ENCODE data around the gene DSCAM. TPM values are rescaled to one million over a fixed set of nuclear protein-coding genes. Genes with fewer than 3 reads are reported as not detected.

Gene DSCAM
- total RNA-seq, 1 donor from 2014 or later, result not detected

- Histone ChIP-seq H2AFZ (replicated peaks) (no peak overlapping the region), H3K9ac (no peak overlapping the region), H3K4me3 (no peak overlapping the region), H3K4me1 (no peaks in the 10 kb centered on the region), H3K36me3 (no peaks in the 10 kb centered on the region), H3K79me2 (ENCODE audit: low read depth) (no peaks in the 10 kb centered on the region), H4K20me1 (ENCODE audit: low read depth) (no peaks in the 10 kb centered on the region), H3K9me3 (ENCODE audit: low read depth) (no peaks in the 10 kb centered on the region), H3K27ac (no peak overlapping the region), H3K27me3 (peaks cover 4% of the 10 kb centered on the region), H3K4me2 (no peak overlapping the region), H3F3A (ENCODE audit: low read depth) (no peaks in the 10 kb centered on the region)
- peaks cover 2% of the 10 kb centered on the region for H3K4me1 Mint-ChIP-seq
- no peak overlapping the region for H3K4me3 Mint-ChIP-seq
- H3K36me3 Mint-ChIP-seq, result no peaks in the 10 kb centered on the region
- peaks cover 2% of the 10 kb centered on the region for H3K27me3 Mint-ChIP-seq (ENCODE audit: insufficient read depth, low read depth)
- H3K9me3 Mint-ChIP-seq, result peaks cover 19% of the 10 kb centered on the region
- H3K27ac Mint-ChIP-seq, result no peak overlapping the region
- DNase-seq (ENCODE audit: low spot score), result no peak
- no peak for TF ChIP-seq CTCF (IDR thresholded peaks at IDR 0.05)
Observed at GRCh38 chr21:39969691-39970364, 877.1 kb downstream of the DSCAM start.

- Mint-ChIP-seq H3K27me3 (ENCODE audit: insufficient read depth, low read depth) (peaks cover 2% of the 10 kb centered on the region), H3K36me3 (no peaks in the 10 kb centered on the region), H3K9me3 (peaks cover 21% of the 10 kb centered on the region), H3K27ac (no peak overlapping the region), H3K4me3 (no peak overlapping the region), H3K4me1 (peaks cover 2% of the 10 kb centered on the region)
- DNase-seq (ENCODE audit: low spot score), result no peak
- Histone ChIP-seq H3F3A (ENCODE audit: low read depth) (no peaks in the 10 kb centered on the region), H3K36me3 (no peaks in the 10 kb centered on the region), H3K4me3 (no peak overlapping the region), H2AFZ (replicated peaks) (no peak overlapping the region), H3K27me3 (no peaks in the 10 kb centered on the region), H3K4me2 (no peak overlapping the region), H3K9me3 (ENCODE audit: low read depth) (no peaks in the 10 kb centered on the region), H3K79me2 (ENCODE audit: low read depth) (no peaks in the 10 kb centered on the region), H4K20me1 (ENCODE audit: low read depth) (no peaks in the 10 kb centered on the region), H3K9ac (no peak overlapping the region), H3K27ac (no peak overlapping the region), H3K4me1 (no peaks in the 10 kb centered on the region)
- peak; percentile 12 for TF ChIP-seq CTCF (IDR thresholded peaks at IDR 0.05)
- no peak for TF ChIP-seq EZH2 (IDR thresholded peaks at IDR 0.05)
Observed at GRCh38 chr21:39968010-39968409, 878.9 kb downstream of the DSCAM start.

DNA sequence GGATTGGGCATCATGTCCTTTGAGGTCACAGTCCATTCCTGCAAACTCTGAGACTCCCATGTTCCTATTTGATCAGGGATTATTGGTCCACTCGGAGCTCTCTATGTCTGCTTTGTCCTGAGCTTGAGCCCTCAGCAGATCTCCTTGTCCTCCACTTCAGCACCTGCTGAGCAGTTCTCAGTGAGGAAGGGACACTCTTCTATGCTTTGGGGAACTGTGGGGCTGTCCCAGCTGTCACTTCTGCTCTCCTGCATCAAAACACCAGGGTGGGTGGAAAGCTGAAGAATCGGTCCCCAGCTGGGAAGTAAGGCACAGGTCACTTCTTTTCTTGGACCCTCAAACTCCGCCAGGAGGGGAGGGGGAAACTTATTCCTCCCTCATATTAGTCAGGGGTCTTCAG lies 880.2 kb downstream of the DSCAM start:
- no peak for DNase-seq (ENCODE audit: low spot score)
- Histone ChIP-seq H3K9ac (no peak overlapping the region), H4K20me1 (ENCODE audit: low read depth) (no peaks in the 10 kb centered on the region), H3K79me2 (ENCODE audit: low read depth) (no peaks in the 10 kb centered on the region), H3F3A (ENCODE audit: low read depth) (no peaks in the 10 kb centered on the region), H3K36me3 (no peaks in the 10 kb centered on the region), H3K9me3 (ENCODE audit: low read depth) (no peaks in the 10 kb centered on the region), H2AFZ (replicated peaks) (no peak overlapping the region), H3K4me3 (no peak overlapping the region), H3K4me1 (no peaks in the 10 kb centered on the region), H3K4me2 (no peak overlapping the region), H3K27ac (no peak overlapping the region), H3K27me3 (no peaks in the 10 kb centered on the region)
- peaks cover 2% of the 10 kb centered on the region for H3K4me1 Mint-ChIP-seq
- no peak for TF ChIP-seq EZH2 (IDR thresholded peaks at IDR 0.05)
- TF ChIP-seq CTCF (IDR thresholded peaks at IDR 0.05), result no peak
- no peak for TF ChIP-seq EZH2phosphoT487 (IDR thresholded peaks at IDR 0.05)
- no peaks in the 10 kb centered on the region for H3K36me3 Mint-ChIP-seq
- H3K9me3 Mint-ChIP-seq, result peaks cover 24% of the 10 kb centered on the region
- no peak overlapping the region for H3K27ac Mint-ChIP-seq
- H3K4me3 Mint-ChIP-seq, result no peak overlapping the region
- H3K27me3 Mint-ChIP-seq (ENCODE audit: insufficient read depth, low read depth), result no peaks in the 10 kb centered on the region
